B cell (primary cell): ENCODE results near the gene GPR62. TPM values are rescaled to one million over a fixed set of nuclear protein-coding genes. Genes with fewer than 3 reads are reported as not detected.

Experiments
- ATAC-seq: fragments of 200-7000 bp; cut with Tn5 transposase; one replicate; pipeline ENCODE4 v1.10.0; 2021; ENCODE audit warnings: low read depth, mild to moderate bottlenecking, moderate number of reproducible peaks, moderate library complexity
- CTCF ChIA-PET: fragments of 350-600 bp; sonication (Branson Sonifier 250); formaldehyde crosslinking; loops from one replicate; lab custom pipeline; 2021; ENCODE audit warnings: antibody characterized with exemption, inconsistent platforms; lab: Charles Lee
- POLR2A ChIA-PET: fragments of 350-600 bp; sonication (Branson Sonifier 250); formaldehyde crosslinking; loops from one replicate; lab custom pipeline; 2021; ENCODE audit warnings: antibody characterized with exemption; lab: Charles Lee
- DNase-seq: peaks from one replicate; pipeline ENCODE4 v3.0.0; 2013
- H2AFZ ChIP-seq: 2 replicates; pipeline ENCODE4 v1.6.1; 2012; ENCODE audit warnings: mild to moderate bottlenecking, low read depth, low read length; ENCODE audit not compliant: insufficient read depth, poor library complexity, severe bottlenecking
- H3K27ac ChIP-seq, 2 donors: 1 replicate in 1 of 2; 2 replicates in 1 of 2; pipeline ENCODE4 v1.5.1; 2012 to 2013; ENCODE audit warnings: low read length in 2 of 2, mild to moderate bottlenecking in 2 of 2, moderate library complexity in 1 of 2
- H3K27me3 ChIP-seq, 4 experiments: fragments of 200-600 bp in 1 of 4; sonication (generic) in 1 of 4; replicated peaks in 1 of 4; 1 replicate in 2 of 4; 2 replicates in 2 of 4; pipeline versions ENCODE4 v1.6.1 to v1.7.0; 2013 to 2016; ENCODE audit warnings: low read length in 3 of 4, mild to moderate bottlenecking in 2 of 4, mixed read lengths in 1 of 4, moderate library complexity in 1 of 4; ENCODE audit not compliant: insufficient read depth in 4 of 4, control insufficient read depth in 3 of 4; ENCODE audit errors: control extremely low read depth in 1 of 4
- H3K36me3 ChIP-seq, 2 experiments: replicated peaks in 1 of 2; 1 replicate in 1 of 2; 2 replicates in 1 of 2; pipeline versions ENCODE4 v1.6.1 to v1.7.1; 2013; ENCODE audit warnings: low read length in 1 of 2; ENCODE audit not compliant: insufficient read depth in 2 of 2, control insufficient read depth in 1 of 2; ENCODE audit errors: control extremely low read depth in 1 of 2, extremely low read depth in 1 of 2
- H3K4me1 ChIP-seq, 2 donors: fragments of 200-600 bp in 1 of 2; sonication (generic) in 1 of 2; 1 replicate in 1 of 2; 2 replicates in 1 of 2; pipeline versions ENCODE4 v1.5.1 to v1.6.1; 2013 to 2017; ENCODE audit warnings: low read length in 2 of 2; ENCODE audit not compliant: control insufficient read depth in 2 of 2, insufficient read depth in 2 of 2
- H3K4me2 ChIP-seq: replicated peaks from 2 replicates; pipeline ENCODE3; 2012; ENCODE audit warnings: mild to moderate bottlenecking, low read depth, low read length; ENCODE audit not compliant: poor library complexity, severe bottlenecking
- H3K4me3 ChIP-seq, 5 experiments: fragments of 200-600 bp in 1 of 5; sonication (generic) in 1 of 5; 1 replicate in 3 of 5; 2 replicates in 2 of 5; pipeline versions ENCODE4 v1.5.1 to v1.7.0; 2011 to 2016; ENCODE audit warnings: low read length in 4 of 5, mild to moderate bottlenecking in 4 of 5, low read depth in 2 of 5, control low read depth in 1 of 5, moderate library complexity in 1 of 5; ENCODE audit not compliant: insufficient read depth in 1 of 5; ENCODE audit errors: control extremely low read depth in 1 of 5, extremely low read depth in 1 of 5
- H3K79me2 ChIP-seq: fragments of 200-600 bp; sonication (generic); one replicate; pipeline ENCODE4 v1.6.0; 2016; ENCODE audit warnings: low read length; ENCODE audit not compliant: control insufficient read depth, insufficient read depth
- H3K9ac ChIP-seq: fragments of 200-600 bp; sonication (generic); 2 replicates; pipeline ENCODE4 v1.6.1; 2017; ENCODE audit warnings: mild to moderate bottlenecking, low read length, moderate library complexity
- H3K9me3 ChIP-seq, 3 donors: one replicate each; pipeline versions ENCODE4 v1.6.1 to v1.7.1; 2013; ENCODE audit warnings: low read length in 2 of 3; ENCODE audit not compliant: control insufficient read depth in 2 of 3, insufficient read depth in 1 of 3; ENCODE audit errors: control extremely low read depth in 1 of 3
- H4K20me1 ChIP-seq: 2 replicates; pipeline ENCODE4 v1.6.0; 2012; ENCODE audit warnings: mild to moderate bottlenecking, low read length; ENCODE audit not compliant: insufficient read depth, control insufficient read depth, poor library complexity, severe bottlenecking
- H3K27ac Mint-ChIP-seq: one replicate; pipeline ENCODE4 v1.8.0; 2021; ENCODE audit warnings: mixed read lengths
- H3K27me3 Mint-ChIP-seq: one replicate; pipeline ENCODE4 v1.8.0; 2021; ENCODE audit warnings: mixed read lengths
- H3K4me1 Mint-ChIP-seq: one replicate; pipeline ENCODE4 v1.8.0; 2021; ENCODE audit warnings: mixed read lengths
- H3K4me3 Mint-ChIP-seq: one replicate; pipeline ENCODE4 v1.8.0; 2021; ENCODE audit warnings: mixed read lengths
- H3K9me3 Mint-ChIP-seq: one replicate; pipeline ENCODE4 v1.8.0; 2022; ENCODE audit warnings: mixed read lengths; ENCODE audit not compliant: insufficient read depth
- EZH2 ChIP-seq: IDR thresholded peaks from 2 replicates; pipeline ENCODE4 v1.6.1; 2012; ENCODE audit warnings: borderline replicate concordance, low read depth, mild to moderate bottlenecking, moderate library complexity, low read length; ENCODE audit not compliant: insufficient read depth, poor library complexity, severe bottlenecking
- WGBS: methylation state at CpG from one replicate; pipeline ENCODE4 v1.1.5; 2013; ENCODE audit warnings: missing lambda C conversion rate; ENCODE audit not compliant: insufficient coverage; 5-methylcytosine and 5-hydroxymethylcytosine counted together
- intact Hi-C: fragments of 100-400 bp; cut with micrococcal nuclease; formaldehyde crosslinking; loops from one replicate; pipeline ENCODE4 v1.10.0; 2022
- polyA plus RNA-seq: library from polyadenylated mRNA; depleted of rRNA; stranded (reverse); fragments of >200 nt; gene quantifications from 2 replicates; pipeline ENCODE4 v1.2.3, GENCODE V29; 2012
- total RNA-seq, 2 donors: library from RNA; stranded (reverse); fragments of 120-200 nt in 1 of 2; gene quantifications; 1 replicate in 1 of 2; 2 replicates in 1 of 2; pipeline versions ENCODE4 v1.2.3 to v1.2.4, GENCODE V29; 2013 to 2022
- TF ChIP-seq, protein P1 (sequence below): fragments of 200-600 bp; IDR thresholded peaks from one replicate; pipeline ENCODE4 v1.8.0; 2022; ENCODE audit warnings: antibody characterized with exemption, mild to moderate bottlenecking

The GPR62 gene
- total and polyA plus RNA-seq, 2 donors (not counting 1 experiment from before 2014, with no cell fraction given), result not detected

DNA sequence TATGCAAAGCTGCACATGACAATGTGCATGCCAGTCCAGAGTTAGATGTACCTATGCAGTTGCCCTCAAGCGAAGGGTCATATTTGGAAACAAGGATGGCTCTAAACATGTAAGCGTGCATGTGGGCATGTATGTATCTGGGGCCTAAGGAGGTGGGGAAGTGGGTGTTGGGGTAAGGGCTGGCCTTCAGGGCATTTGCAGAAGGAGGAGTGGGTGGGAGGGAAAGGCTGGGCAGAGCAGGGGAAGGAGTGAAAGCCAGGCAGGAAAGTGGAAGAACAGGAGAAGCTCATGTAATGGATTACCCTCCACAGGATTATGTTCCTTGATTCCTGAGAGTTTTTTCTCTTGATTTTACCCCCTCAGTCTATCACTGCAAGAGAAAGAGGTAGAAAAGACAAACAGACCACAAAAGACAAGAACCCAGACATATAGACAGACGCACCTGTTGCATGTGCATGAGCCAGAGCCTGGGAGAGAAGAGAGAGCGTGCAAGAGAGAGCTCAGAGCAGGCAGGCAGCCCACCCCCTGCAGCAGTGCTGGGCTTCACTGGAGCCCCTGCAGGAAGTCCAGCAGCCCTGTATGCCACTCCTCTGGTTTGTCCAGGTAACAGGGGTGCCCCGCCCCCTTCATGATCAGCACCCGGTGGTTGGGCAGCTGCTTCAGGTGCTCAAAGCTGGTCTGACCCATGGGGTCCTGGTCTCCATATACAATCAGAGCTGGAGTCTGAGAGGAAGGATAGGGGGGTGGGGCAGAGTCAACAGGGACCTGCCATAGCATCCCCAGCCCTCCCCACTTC, 13.9 kb downstream of the GPR62 start:
- Histone ChIP-seq H3K27me3 (no peaks in the 10 kb centered on the region), H4K20me1 (no peaks in the 10 kb centered on the region), H3K79me2 (peaks cover 13% of the 10 kb centered on the region), H2AFZ (no peak overlapping the region), H3K4me2 (peak overlapping the region; percentile 99), H3K4me3 (no peak overlapping the region), H3K27ac (no peak overlapping the region), H3K36me3 (peaks cover 0 to 3% of the 10 kb centered on the region in 2 experiments), H3K9ac (no peak overlapping the region), H3K9me3 (no peaks in the 10 kb centered on the region), H3K4me1 (peaks cover 7 to 28% of the 10 kb centered on the region in 2 donors)
- ATAC-seq (no peak), DNase-seq (no peak)
- peak overlapping the region; percentile 61 for H3K27ac Mint-ChIP-seq
- H3K27me3 Mint-ChIP-seq, result no peaks in the 10 kb centered on the region
- no peak for TF ChIP-seq EZH2
- TF ChIP-seq, protein P1, sequence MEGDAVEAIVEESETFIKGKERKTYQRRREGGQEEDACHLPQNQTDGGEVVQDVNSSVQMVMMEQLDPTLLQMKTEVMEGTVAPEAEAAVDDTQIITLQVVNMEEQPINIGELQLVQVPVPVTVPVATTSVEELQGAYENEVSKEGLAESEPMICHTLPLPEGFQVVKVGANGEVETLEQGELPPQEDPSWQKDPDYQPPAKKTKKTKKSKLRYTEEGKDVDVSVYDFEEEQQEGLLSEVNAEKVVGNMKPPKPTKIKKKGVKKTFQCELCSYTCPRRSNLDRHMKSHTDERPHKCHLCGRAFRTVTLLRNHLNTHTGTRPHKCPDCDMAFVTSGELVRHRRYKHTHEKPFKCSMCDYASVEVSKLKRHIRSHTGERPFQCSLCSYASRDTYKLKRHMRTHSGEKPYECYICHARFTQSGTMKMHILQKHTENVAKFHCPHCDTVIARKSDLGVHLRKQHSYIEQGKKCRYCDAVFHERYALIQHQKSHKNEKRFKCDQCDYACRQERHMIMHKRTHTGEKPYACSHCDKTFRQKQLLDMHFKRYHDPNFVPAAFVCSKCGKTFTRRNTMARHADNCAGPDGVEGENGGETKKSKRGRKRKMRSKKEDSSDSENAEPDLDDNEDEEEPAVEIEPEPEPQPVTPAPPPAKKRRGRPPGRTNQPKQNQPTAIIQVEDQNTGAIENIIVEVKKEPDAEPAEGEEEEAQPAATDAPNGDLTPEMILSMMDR, result no peak
- WGBS, result 96% methylated on average over 6 of the region's 6 CpGs
- H3K4me3 Mint-ChIP-seq, result peak overlapping the region; percentile 88
- no peaks in the 10 kb centered on the region for H3K9me3 Mint-ChIP-seq
- H3K4me1 Mint-ChIP-seq, result peaks cover 29% of the 10 kb centered on the region
- POLR2A ChIA-PET, result interaction anchor here (1.4 kb wide), 1 partner anchor 9 kb away, joined by 3 read pairs; no protein-coding TSS in a partner anchor
- intact Hi-C loops, result no loop called here
- CTCF ChIA-PET, result interaction anchor here (1.2 to 2.6 kb wide), 3 partner anchors 14 to 27 kb away, joined by 3 to 14 read pairs (median 7); partner anchors contain the start of genes PARP3 and RRP9

DNA sequence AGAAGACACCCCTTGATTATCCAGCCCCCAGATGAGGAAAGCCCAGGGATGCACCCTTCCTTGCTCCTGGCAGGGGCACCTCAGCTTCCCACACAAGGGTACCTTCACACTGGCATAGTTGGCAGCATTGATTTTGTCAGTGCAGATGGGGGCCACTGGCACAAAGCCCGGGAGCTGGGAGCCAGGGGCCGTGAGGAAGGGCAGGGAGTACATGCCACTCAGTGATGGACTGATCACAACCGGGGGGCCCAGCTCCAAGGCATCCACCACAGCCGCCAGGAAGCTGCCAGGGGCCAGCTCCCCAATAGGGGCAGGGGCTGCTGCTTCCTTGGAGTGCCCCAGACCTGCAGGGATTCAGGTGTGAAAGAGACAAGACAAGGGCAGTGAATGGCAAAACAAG, 14.7 kb downstream of the GPR62 start:
- peaks cover 13 to 36% of the 10 kb centered on the region in 2 donors for H3K4me1 ChIP-seq
- H2AFZ ChIP-seq, result no peak overlapping the region
- H3K9me3 ChIP-seq, result no peaks in the 10 kb centered on the region
- peaks cover 0 to 3% of the 10 kb centered on the region in 2 experiments for H3K36me3 ChIP-seq
- peaks cover 32% of the 10 kb centered on the region for H3K4me1 Mint-ChIP-seq
- no peak overlapping the region for H3K27ac ChIP-seq
- no peaks in the 10 kb centered on the region for H4K20me1 ChIP-seq
- H3K9me3 Mint-ChIP-seq, result no peaks in the 10 kb centered on the region
- peaks cover 18% of the 10 kb centered on the region for H3K79me2 ChIP-seq
- 97% methylated on average over 4 of the region's 4 CpGs for WGBS
- no peaks in the 10 kb centered on the region for H3K27me3 ChIP-seq
- ChIA-PET POLR2A (interaction anchor here (0.9 to 1.4 kb wide), 2 partner anchors 10 to 28 kb away, joined by 3 read pairs; partner anchors contain the start of gene RRP9), CTCF (interaction anchor here (1.5 kb wide), 1 partner anchor 28 kb away, joined by 7 read pairs; the partner anchor contains the start of genes PARP3 and RRP9)
- H3K27ac Mint-ChIP-seq, result no peak overlapping the region
- no peak overlapping the region for H3K4me3 Mint-ChIP-seq
- DNase-seq (no peak), ATAC-seq (no peak)
- no peaks in the 10 kb centered on the region for H3K27me3 Mint-ChIP-seq
- no peak overlapping the region for H3K4me3 ChIP-seq
- no peak overlapping the region for H3K4me2 ChIP-seq
- no peak overlapping the region for H3K9ac ChIP-seq
- no peak for TF ChIP-seq EZH2
- TF ChIP-seq, protein P1, result no peak
- intact Hi-C loops, result loop anchor here (10.0 kb wide), 1 partner anchor 735 kb away; the partner anchor contains the start of genes GLT8D1 and SPCS1
